ENCODE measurements around the gene MAP3K5. TPM values are rescaled to one million over a fixed set of nuclear protein-coding genes. Genes with fewer than 3 reads are reported as not detected.

Gene MAP3K5
- total RNA-seq, 1 donor from 2014 or later, result 4.7 TPM

DNA sequence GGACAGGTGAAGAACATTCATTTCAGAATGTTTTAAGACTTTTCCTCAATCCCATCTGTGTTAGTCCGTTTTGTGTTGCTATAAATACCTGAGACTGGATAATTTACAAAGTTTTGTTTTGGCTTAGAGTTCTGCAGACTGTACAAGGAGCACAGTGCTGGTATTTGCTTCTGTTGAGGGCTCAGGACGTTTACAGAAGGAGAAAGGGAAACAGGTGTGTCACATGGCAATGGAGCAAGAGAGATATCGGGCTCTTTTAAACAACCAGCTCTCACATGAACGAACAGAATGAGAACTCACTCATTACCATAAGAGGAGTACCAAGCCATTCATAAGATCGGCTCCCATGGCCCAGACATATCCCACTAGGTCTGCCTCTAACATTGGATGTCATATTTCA is 258.8 kb downstream of the MAP3K5 start:
- H3K27ac Mint-ChIP-seq, result no peak overlapping the region
- TF ChIP-seq, protein P1, sequence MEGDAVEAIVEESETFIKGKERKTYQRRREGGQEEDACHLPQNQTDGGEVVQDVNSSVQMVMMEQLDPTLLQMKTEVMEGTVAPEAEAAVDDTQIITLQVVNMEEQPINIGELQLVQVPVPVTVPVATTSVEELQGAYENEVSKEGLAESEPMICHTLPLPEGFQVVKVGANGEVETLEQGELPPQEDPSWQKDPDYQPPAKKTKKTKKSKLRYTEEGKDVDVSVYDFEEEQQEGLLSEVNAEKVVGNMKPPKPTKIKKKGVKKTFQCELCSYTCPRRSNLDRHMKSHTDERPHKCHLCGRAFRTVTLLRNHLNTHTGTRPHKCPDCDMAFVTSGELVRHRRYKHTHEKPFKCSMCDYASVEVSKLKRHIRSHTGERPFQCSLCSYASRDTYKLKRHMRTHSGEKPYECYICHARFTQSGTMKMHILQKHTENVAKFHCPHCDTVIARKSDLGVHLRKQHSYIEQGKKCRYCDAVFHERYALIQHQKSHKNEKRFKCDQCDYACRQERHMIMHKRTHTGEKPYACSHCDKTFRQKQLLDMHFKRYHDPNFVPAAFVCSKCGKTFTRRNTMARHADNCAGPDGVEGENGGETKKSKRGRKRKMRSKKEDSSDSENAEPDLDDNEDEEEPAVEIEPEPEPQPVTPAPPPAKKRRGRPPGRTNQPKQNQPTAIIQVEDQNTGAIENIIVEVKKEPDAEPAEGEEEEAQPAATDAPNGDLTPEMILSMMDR (conservative IDR thresholded peaks at IDR 0.05), result no peak
- no peak overlapping the region for H3K4me3 Mint-ChIP-seq
- DNase-seq (ENCODE audit: extremely low spot score, unreplicated experiment), result no peak
- H3K4me1 Mint-ChIP-seq (ENCODE audit: unreplicated experiment), result no peaks in the 10 kb centered on the region
- no peaks in the 10 kb centered on the region for H3K36me3 Mint-ChIP-seq
- H3K27me3 Mint-ChIP-seq, result no peaks in the 10 kb centered on the region
- H3K9me3 Mint-ChIP-seq, result no peaks in the 10 kb centered on the region

DNA sequence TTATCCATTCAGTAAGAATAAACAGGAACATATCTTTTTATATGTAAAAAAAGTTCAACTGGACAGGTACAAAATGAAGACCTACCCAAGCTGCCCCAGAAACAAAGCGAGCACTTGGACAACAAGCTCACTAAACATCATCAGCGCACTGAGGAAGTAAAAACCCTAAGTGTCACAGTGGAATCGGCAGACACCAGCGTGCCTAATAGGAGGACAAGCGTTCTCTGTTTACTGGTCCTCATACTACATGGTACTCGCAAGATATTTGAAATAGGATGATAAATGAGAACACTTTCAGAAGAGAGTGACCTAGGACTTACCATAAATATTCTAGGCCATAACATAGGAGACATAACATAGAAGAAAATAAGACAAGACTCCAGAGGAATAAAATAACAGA is 260.2 kb downstream of the MAP3K5 start:
- no peaks in the 10 kb centered on the region for H3K9me3 Mint-ChIP-seq
- peaks cover 10% of the 10 kb centered on the region for H3K4me1 Mint-ChIP-seq (ENCODE audit: unreplicated experiment)
- no peak overlapping the region for H3K27ac Mint-ChIP-seq
- H3K36me3 Mint-ChIP-seq, result no peaks in the 10 kb centered on the region
- H3K4me3 Mint-ChIP-seq, result no peak overlapping the region
- TF ChIP-seq, protein P1 (conservative IDR thresholded peaks at IDR 0.05), result no peak
- DNase-seq (ENCODE audit: extremely low spot score, unreplicated experiment), result no peak
- no peaks in the 10 kb centered on the region for H3K27me3 Mint-ChIP-seq

GRCh38 chr6:136529710-136530109 is 262.6 kb downstream of the MAP3K5 start:
- Mint-ChIP-seq H3K9me3 (no peaks in the 10 kb centered on the region), H3K4me3 (no peak overlapping the region), H3K27me3 (no peaks in the 10 kb centered on the region), H3K27ac (no peak overlapping the region), H3K36me3 (no peaks in the 10 kb centered on the region), H3K4me1 (ENCODE audit: unreplicated experiment) (peaks cover 30% of the 10 kb centered on the region)
- TF ChIP-seq, protein P1 (conservative IDR thresholded peaks at IDR 0.05), result no peak
- DNase-seq (ENCODE audit: extremely low spot score, unreplicated experiment), result no peak

- H3K27me3 Mint-ChIP-seq, result no peaks in the 10 kb centered on the region
- H3K27ac Mint-ChIP-seq, result no peak overlapping the region
- peaks cover 36% of the 10 kb centered on the region for H3K4me1 Mint-ChIP-seq (ENCODE audit: unreplicated experiment)
- H3K4me3 Mint-ChIP-seq, result no peak overlapping the region
- DNase-seq (ENCODE audit: extremely low spot score, unreplicated experiment), result no peak
- no peaks in the 10 kb centered on the region for H3K36me3 Mint-ChIP-seq
- TF ChIP-seq, protein P1 (conservative IDR thresholded peaks at IDR 0.05), result no peak
- H3K9me3 Mint-ChIP-seq, result no peaks in the 10 kb centered on the region
Observed at GRCh38 chr6:136528477-136528876, 263.8 kb downstream of the MAP3K5 start.

DNA sequence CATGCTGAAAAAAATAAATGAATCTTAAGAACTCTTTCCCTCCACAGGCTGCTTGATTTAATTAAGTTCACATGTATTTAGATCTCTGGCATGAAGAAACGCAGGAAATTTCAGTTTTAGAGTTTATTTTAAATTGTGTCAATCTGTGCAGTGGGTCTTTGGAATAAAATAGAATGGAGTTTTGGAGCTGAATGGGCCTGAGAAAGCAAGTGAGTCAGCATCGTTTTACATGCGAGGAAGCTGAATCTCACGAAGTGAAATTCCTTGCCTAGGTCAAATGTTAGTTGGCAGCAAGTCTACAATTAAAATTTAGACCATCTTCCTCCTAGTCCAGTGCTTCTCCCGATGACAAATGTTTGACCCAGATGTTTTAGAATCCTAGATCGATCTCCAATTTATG is 264.4 kb downstream of the MAP3K5 start:
- no peaks in the 10 kb centered on the region for H3K27me3 Mint-ChIP-seq
- no peak for DNase-seq (ENCODE audit: extremely low spot score, unreplicated experiment)
- H3K9me3 Mint-ChIP-seq, result no peaks in the 10 kb centered on the region
- no peaks in the 10 kb centered on the region for H3K36me3 Mint-ChIP-seq
- H3K27ac Mint-ChIP-seq, result no peak overlapping the region
- TF ChIP-seq, protein P1 (conservative IDR thresholded peaks at IDR 0.05), result no peak
- H3K4me3 Mint-ChIP-seq, result no peak overlapping the region
- peaks cover 36% of the 10 kb centered on the region for H3K4me1 Mint-ChIP-seq (ENCODE audit: unreplicated experiment)

- peaks cover 36% of the 10 kb centered on the region for H3K4me1 Mint-ChIP-seq (ENCODE audit: unreplicated experiment)
Observed at GRCh38 chr6:136526937-136527336, 265.3 kb downstream of the MAP3K5 start.

More at GRCh38 chr6:136526937-136527336, 265.3 kb downstream of the MAP3K5 start:
- H3K36me3 Mint-ChIP-seq, result no peaks in the 10 kb centered on the region
- no peak for DNase-seq (ENCODE audit: extremely low spot score, unreplicated experiment)
- peak overlapping the region; percentile 8 for H3K4me3 Mint-ChIP-seq
- TF ChIP-seq, protein P1 (conservative IDR thresholded peaks at IDR 0.05), result no peak
- no peaks in the 10 kb centered on the region for H3K9me3 Mint-ChIP-seq
- no peaks in the 10 kb centered on the region for H3K27me3 Mint-ChIP-seq
- H3K27ac Mint-ChIP-seq, result no peak overlapping the region

All from type B pancreatic cell (in vitro differentiated cells).